Endothelial cell of umbilical vein (primary cell): Measurements from ENCODE around the gene FOXJ3. TPM values are rescaled to one million over a fixed set of nuclear protein-coding genes. Genes with fewer than 3 reads are reported as not detected.

Source experiments
- BruUV-seq: library from RNA; stranded (reverse); fragments of 400-500 nt; replicated peaks from 2 replicates; lab custom pipeline; 2021; lab: Mats Ljungman, UMichigan
- CTCF ChIA-PET: fragments of 300-600, 350-600 bp; sonication (Branson Sonifier 250); formaldehyde crosslinking; loops from one replicate; lab custom pipeline; 2021; ENCODE audit warnings: antibody characterized with exemption, inconsistent platforms; lab: Charles Lee
- POLR2A ChIA-PET: fragments of 300-600, 350-600 bp; sonication (Branson Sonifier 250); formaldehyde crosslinking; loops from one replicate; lab custom pipeline; 2021; ENCODE audit warnings: antibody characterized with exemption, inconsistent platforms; lab: Charles Lee
- DNase-seq: peaks from one replicate; pipeline ENCODE4 v3.0.0-alpha.2; 2011; ENCODE audit warnings: low read depth, low spot score
- FAIRE-seq: peaks from 2 replicates; lab custom pipeline; 2011; peaks lifted over from hg19 to GRCh38; lab: Jason Lieb, UNC
- H2AFZ ChIP-seq: 2 replicates; pipeline ENCODE4 v1.6.0; 2012; ENCODE audit warnings: low read depth, low read length, control low read depth, inconsistent platforms
- H3K27ac ChIP-seq: 2 replicates; pipeline ENCODE4 v1.5.1; 2011; ENCODE audit warnings: low read depth, mild to moderate bottlenecking, control low read depth, low read length, moderate library complexity; ENCODE audit not compliant: insufficient read depth
- H3K27me3 ChIP-seq, 2 experiments: 2 replicates each; pipeline versions ENCODE4 v1.6.0 to v1.6.1; 2011; ENCODE audit warnings: low read length in 2 of 2, mixed read lengths in 1 of 2; ENCODE audit not compliant: control insufficient read depth in 2 of 2, insufficient read depth in 2 of 2
- H3K36me3 ChIP-seq, 2 experiments: 2 replicates in 1 of 2; 3 replicates in 1 of 2; pipeline ENCODE4 v1.5.1; 2011; ENCODE audit warnings: low read length in 2 of 2, mild to moderate bottlenecking in 1 of 2, moderate library complexity in 1 of 2; ENCODE audit not compliant: control insufficient read depth in 2 of 2, insufficient read depth in 2 of 2; ENCODE audit errors: extremely low read depth in 1 of 2
- H3K4me1 ChIP-seq: 3 replicates; pipeline ENCODE4 v1.5.1; 2011; ENCODE audit warnings: mild to moderate bottlenecking, low read length; ENCODE audit not compliant: control insufficient read depth, insufficient read depth; ENCODE audit errors: extremely low read depth
- H3K4me2 ChIP-seq: 2 replicates; pipeline ENCODE4 v1.6.1; 2011; ENCODE audit warnings: low read length, control low read depth, mixed read lengths; ENCODE audit not compliant: insufficient read depth
- H3K4me3 ChIP-seq, 3 experiments: fragments of 200-600 bp in 1 of 3; sonication (generic), shearing (Covaris generic) in 1 of 3; replicated peaks in 1 of 3; 2 replicates each; pipeline ENCODE4 v1.5.1; 2011 to 2016; ENCODE audit warnings: control low read depth in 3 of 3, low read length in 3 of 3, mild to moderate bottlenecking in 2 of 3, inconsistent platforms in 1 of 3, low read depth in 1 of 3, moderate library complexity in 1 of 3; ENCODE audit not compliant: insufficient read depth in 1 of 3
- H3K79me2 ChIP-seq: 2 replicates; pipeline ENCODE4 v1.6.0; 2012; ENCODE audit warnings: low read length, inconsistent platforms; ENCODE audit not compliant: control insufficient read depth, insufficient read depth
- H3K9ac ChIP-seq: replicated peaks from 2 replicates; pipeline ENCODE3; 2011; ENCODE audit warnings: low read length, control low read depth; ENCODE audit not compliant: insufficient read depth; ENCODE audit errors: extremely low read depth
- H3K9me1 ChIP-seq: replicated peaks from 3 replicates; pipeline ENCODE4 v1.6.0; 2011; ENCODE audit warnings: mild to moderate bottlenecking, low read length; ENCODE audit not compliant: control insufficient read depth, insufficient read depth; ENCODE audit errors: extremely low read depth
- H3K9me3 ChIP-seq: replicated peaks from 2 replicates; pipeline ENCODE4 v1.5.1; 2012; ENCODE audit warnings: low read length, inconsistent platforms; ENCODE audit not compliant: control insufficient read depth, insufficient read depth
- H4K20me1 ChIP-seq: replicated peaks from 2 replicates; pipeline ENCODE3; 2011; ENCODE audit warnings: mild to moderate bottlenecking, low read length; ENCODE audit not compliant: control insufficient read depth, insufficient read depth; ENCODE audit errors: extremely low read depth
- EZH2 ChIP-seq: IDR thresholded peaks from 2 replicates; pipeline ENCODE4 v1.6.1; 2012; ENCODE audit warnings: borderline replicate concordance, low read depth, mild to moderate bottlenecking, moderate library complexity, low read length, inconsistent platforms; ENCODE audit not compliant: severe bottlenecking
- FOS ChIP-seq: IDR thresholded peaks from 2 replicates; pipeline ENCODE4 v1.6.1; 2011; ENCODE audit warnings: mild to moderate bottlenecking, low read length, moderate library complexity, borderline replicate concordance; ENCODE audit not compliant: insufficient read depth
- GATA2 ChIP-seq: IDR thresholded peaks from 2 replicates; pipeline ENCODE4 v1.7.0; 2011; ENCODE audit warnings: low read depth, mild to moderate bottlenecking, moderate library complexity, mixed read lengths, low read length; ENCODE audit not compliant: insufficient read length, insufficient read depth
- JUN ChIP-seq: IDR thresholded peaks from 2 replicates; pipeline ENCODE4 v1.6.1; 2011; ENCODE audit warnings: borderline replicate concordance, low read depth; ENCODE audit not compliant: insufficient read length, insufficient read depth
- MYC ChIP-seq: IDR thresholded peaks from one replicate; pipeline ENCODE4 v1.6.1; 2011; ENCODE audit warnings: mild to moderate bottlenecking, low read depth, low read length
- POLR2A ChIP-seq: IDR thresholded peaks from 2 replicates; pipeline ENCODE4 v1.6.1; 2012; ENCODE audit warnings: low read depth, mild to moderate bottlenecking, control low read depth, low read length
- POLR2AphosphoS5 ChIP-seq: IDR thresholded peaks from 2 replicates; pipeline ENCODE4 v1.6.1; 2012; ENCODE audit warnings: low read depth, mild to moderate bottlenecking, control low read depth, low read length, moderate library complexity; ENCODE audit not compliant: insufficient read depth
- dilution Hi-C: fragments of 300-500 bp; cut with MboI; formaldehyde crosslinking; loops from one replicate; pipeline ENCODE4 v1.15.0; 2019; ENCODE audit warnings: low sequenced_read_pairs; ENCODE audit not compliant: extremely low pct_ligation_motif_present
- intact Hi-C: fragments of 100-400 bp; cut with micrococcal nuclease; formaldehyde crosslinking; loops from one replicate; pipeline ENCODE4 v1.10.0; 2022
- polyA plus RNA-seq, 4 experiments: library from polyadenylated mRNA; depleted of rRNA in 3 of 4; stranded (reverse) in 3 of 4; unstranded in 1 of 4; fragments of >200 nt; gene quantifications; 2 replicates each; pipeline versions ENCODE4 v1.2.1 to v1.2.3, GENCODE V29; 2011 to 2012; ENCODE audit warnings: missing spikeins in 1 of 4
- total RNA-seq: library from RNA; stranded (reverse); gene quantifications from 2 replicates; pipeline ENCODE4 v1.2.3, GENCODE V29; 2021
- TF ChIP-seq, protein P1 (sequence below): IDR thresholded peaks from 2 replicates; pipeline ENCODE4 v1.6.1; 2011; ENCODE audit not compliant: insufficient read depth, insufficient read length
- TF ChIP-seq, protein P2 (sequence below), 2 donors: IDR thresholded peaks; 1 replicate in 1 of 2; 2 replicates in 1 of 2; pipeline ENCODE4 v1.5.1; 2011; ENCODE audit warnings: low read length in 2 of 2, mild to moderate bottlenecking in 2 of 2, moderate library complexity in 2 of 2, control low read depth in 1 of 2, inconsistent platforms in 1 of 2, low read depth in 1 of 2; ENCODE audit not compliant: insufficient read depth in 1 of 2; ENCODE audit errors: extremely low read depth in 1 of 2

The FOXJ3 gene
- total and polyA plus RNA-seq, 2 donors (not counting 3 experiments of a cell fraction or from before 2014, with no cell fraction given): 34.7 to 38.8 TPM

- Histone ChIP-seq H3K79me2 (peaks cover 25% of the 10 kb centered on the region), H3K4me1 (peaks cover 19% of the 10 kb centered on the region)
These were observed 115.4 kb downstream of the FOXJ3 start for GRCh38 chr1:42219627-42220026.

More at GRCh38 chr1:42219627-42220026, 115.4 kb downstream of the FOXJ3 start:
- H3K36me3 ChIP-seq: no peaks in the 10 kb centered on the region
- no peak overlapping the region for H3K9ac ChIP-seq
- intact Hi-C loops (loop anchor here (10.0 kb wide), 1 partner anchor 115 kb away; the partner anchor contains the start of gene FOXJ3), dilution Hi-C loops (no loop called here)
- POLR2A ChIA-PET: no interaction called here
- no peak overlapping the region for H3K27ac ChIP-seq
- TF ChIP-seq, protein P1, sequence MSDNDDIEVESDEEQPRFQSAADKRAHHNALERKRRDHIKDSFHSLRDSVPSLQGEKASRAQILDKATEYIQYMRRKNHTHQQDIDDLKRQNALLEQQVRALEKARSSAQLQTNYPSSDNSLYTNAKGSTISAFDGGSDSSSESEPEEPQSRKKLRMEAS: no peak
- TF ChIP-seq POLR2AphosphoS5: no peak
- TF ChIP-seq EZH2: no peak
- TF ChIP-seq, protein P2, sequence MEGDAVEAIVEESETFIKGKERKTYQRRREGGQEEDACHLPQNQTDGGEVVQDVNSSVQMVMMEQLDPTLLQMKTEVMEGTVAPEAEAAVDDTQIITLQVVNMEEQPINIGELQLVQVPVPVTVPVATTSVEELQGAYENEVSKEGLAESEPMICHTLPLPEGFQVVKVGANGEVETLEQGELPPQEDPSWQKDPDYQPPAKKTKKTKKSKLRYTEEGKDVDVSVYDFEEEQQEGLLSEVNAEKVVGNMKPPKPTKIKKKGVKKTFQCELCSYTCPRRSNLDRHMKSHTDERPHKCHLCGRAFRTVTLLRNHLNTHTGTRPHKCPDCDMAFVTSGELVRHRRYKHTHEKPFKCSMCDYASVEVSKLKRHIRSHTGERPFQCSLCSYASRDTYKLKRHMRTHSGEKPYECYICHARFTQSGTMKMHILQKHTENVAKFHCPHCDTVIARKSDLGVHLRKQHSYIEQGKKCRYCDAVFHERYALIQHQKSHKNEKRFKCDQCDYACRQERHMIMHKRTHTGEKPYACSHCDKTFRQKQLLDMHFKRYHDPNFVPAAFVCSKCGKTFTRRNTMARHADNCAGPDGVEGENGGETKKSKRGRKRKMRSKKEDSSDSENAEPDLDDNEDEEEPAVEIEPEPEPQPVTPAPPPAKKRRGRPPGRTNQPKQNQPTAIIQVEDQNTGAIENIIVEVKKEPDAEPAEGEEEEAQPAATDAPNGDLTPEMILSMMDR (IDR thresholded peaks at IDR 0.05; ENCODE audit: extremely low read depth in 1 of 2, insufficient read depth in 1 of 2, low read depth in 1 of 2, low read length in 2 of 2): no peak
- no peak for TF ChIP-seq FOS
- no peak for TF ChIP-seq POLR2A
- TF ChIP-seq JUN: no peak
- no peak for TF ChIP-seq MYC
- no peak for TF ChIP-seq GATA2
- no peak overlapping the region for H2AFZ ChIP-seq
- no peaks in the 10 kb centered on the region for H3K9me3 ChIP-seq
- no peaks in the 10 kb centered on the region for H4K20me1 ChIP-seq
- FAIRE-seq: no peak
- H3K9me1 ChIP-seq: no peaks in the 10 kb centered on the region
- no peak for DNase-seq
- no peaks in the 10 kb centered on the region for H3K27me3 ChIP-seq
- H3K4me3 ChIP-seq: no peak overlapping the region
- CTCF ChIA-PET: no interaction called here
- H3K4me2 ChIP-seq: no peak overlapping the region
- no TSS peak for BruUV-seq
